Esophagus muscularis mucosa (tissue), 3 donors: ENCODE measurements around the gene EIF4EBP2.

Source experiments
- POLR2A ChIP-seq: fragments of 450-650 bp; IDR thresholded peaks from one replicate; pipeline ENCODE4 v1.6.1; 2017; ENCODE audit warnings: antibody characterized with exemption, moderate library complexity, mild to moderate bottlenecking, low read depth
- POLR2AphosphoS5 ChIP-seq, 2 donors: sonication (generic); formaldehyde crosslinking; IDR thresholded peaks; one replicate each; pipeline ENCODE4 v1.6.1; 2017; ENCODE audit warnings: antibody characterized with exemption in 2 of 2
- TF ChIP-seq, protein P1 (sequence below), 3 experiments: fragments of 200-600 bp in 2 of 3; fragments of 450-650 bp in 1 of 3; sonication (generic) in 2 of 3; IDR thresholded peaks; one replicate each; pipeline ENCODE4 v1.5.1; 2017 to 2019; ENCODE audit warnings: antibody characterized with exemption in 3 of 3, mild to moderate bottlenecking in 2 of 3, moderate library complexity in 1 of 3

DNA sequence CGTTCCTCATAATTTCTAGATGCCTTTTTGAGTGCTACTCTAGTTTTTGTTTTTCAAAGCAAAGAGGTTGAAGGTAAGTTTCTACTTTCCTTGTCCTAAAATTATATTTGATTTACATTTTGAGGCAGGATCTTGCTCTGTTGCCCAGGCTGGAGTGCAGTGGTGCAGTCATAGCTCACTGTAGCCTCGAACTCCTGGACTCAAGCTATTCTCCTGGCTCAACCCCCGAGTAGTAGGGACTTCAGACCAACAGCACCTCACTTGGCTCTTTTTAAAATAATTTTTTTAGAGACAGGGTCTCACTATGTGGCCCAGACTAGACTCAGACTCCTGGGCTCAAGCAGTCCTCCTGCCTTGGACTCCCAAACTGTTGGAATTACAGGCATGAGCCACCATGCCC lies 14.8 kb downstream of the EIF4EBP2 start:
- TF ChIP-seq, protein P1, sequence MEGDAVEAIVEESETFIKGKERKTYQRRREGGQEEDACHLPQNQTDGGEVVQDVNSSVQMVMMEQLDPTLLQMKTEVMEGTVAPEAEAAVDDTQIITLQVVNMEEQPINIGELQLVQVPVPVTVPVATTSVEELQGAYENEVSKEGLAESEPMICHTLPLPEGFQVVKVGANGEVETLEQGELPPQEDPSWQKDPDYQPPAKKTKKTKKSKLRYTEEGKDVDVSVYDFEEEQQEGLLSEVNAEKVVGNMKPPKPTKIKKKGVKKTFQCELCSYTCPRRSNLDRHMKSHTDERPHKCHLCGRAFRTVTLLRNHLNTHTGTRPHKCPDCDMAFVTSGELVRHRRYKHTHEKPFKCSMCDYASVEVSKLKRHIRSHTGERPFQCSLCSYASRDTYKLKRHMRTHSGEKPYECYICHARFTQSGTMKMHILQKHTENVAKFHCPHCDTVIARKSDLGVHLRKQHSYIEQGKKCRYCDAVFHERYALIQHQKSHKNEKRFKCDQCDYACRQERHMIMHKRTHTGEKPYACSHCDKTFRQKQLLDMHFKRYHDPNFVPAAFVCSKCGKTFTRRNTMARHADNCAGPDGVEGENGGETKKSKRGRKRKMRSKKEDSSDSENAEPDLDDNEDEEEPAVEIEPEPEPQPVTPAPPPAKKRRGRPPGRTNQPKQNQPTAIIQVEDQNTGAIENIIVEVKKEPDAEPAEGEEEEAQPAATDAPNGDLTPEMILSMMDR (IDR thresholded peaks at IDR 0.05): no peak
- TF ChIP-seq POLR2A (no peak), POLR2AphosphoS5 (IDR thresholded peaks at IDR 0.05) (no peak)
